GM12878 (cell line): ENCODE data around the gene TIMP2. TPM values are rescaled to one million over a fixed set of nuclear protein-coding genes. Genes with fewer than 3 reads are reported as not detected.

Source experiments
- ATAC-seq: fragments of 200-7000 bp; cut with Tn5 transposase; 3 replicates; pipeline ENCODE4 v1.9.1; 2020; ENCODE audit warnings: mild to moderate bottlenecking, moderate library complexity
- BruUV-seq: library from RNA; stranded (reverse); fragments of 400-500 nt; replicated peaks from 2 replicates; lab custom pipeline; 2021; lab: Mats Ljungman, UMichigan
- CTCF ChIA-PET: fragments of 300-600 bp; sonication (Branson Sonifier 250); formaldehyde crosslinking; extraction: SDS; loops from one replicate; lab custom pipeline; 2021; ENCODE audit warnings: inconsistent platforms; lab: Yijun Ruan, JAX
- POLR2A ChIA-PET: fragments of 350-600 bp; formaldehyde crosslinking; extraction: SDS; loops from one replicate; lab custom pipeline; 2021; ENCODE audit warnings: inconsistent platforms; lab: Charles Lee
- RAD21 ChIA-PET: fragments of 300-600 bp; sonication (Branson Sonifier 250); formaldehyde crosslinking; loops from one replicate; lab custom pipeline; 2023; ENCODE audit warnings: antibody characterized with exemption; ENCODE audit not compliant: unreplicated experiment; lab: Charles Lee
- SMC1A ChIA-PET: fragments of 300-600 bp; sonication (Branson Sonifier 250); formaldehyde crosslinking; loops from one replicate; lab custom pipeline; 2023; ENCODE audit not compliant: unreplicated experiment, uncharacterized antibody; lab: Charles Lee
- DNase-seq: peaks from one replicate; pipeline ENCODE4 v3.0.0-alpha.2; 2011; ENCODE audit warnings: low read depth, low spot score
- FAIRE-seq: peaks from 3 replicates; lab custom pipeline; 2011; peaks lifted over from hg19 to GRCh38; lab: Jason Lieb, UNC
- H2AFZ ChIP-seq: 2 replicates; pipeline ENCODE4 v1.6.0; 2011; ENCODE audit warnings: low read depth, low read length, control low read depth; ENCODE audit not compliant: control insufficient read depth
- H3K27ac ChIP-seq: 2 replicates; pipeline ENCODE4 v1.5.1; 2011; ENCODE audit warnings: control low read depth; ENCODE audit not compliant: control insufficient read depth, insufficient read depth
- H3K27me3 ChIP-seq, 2 experiments: replicated peaks in 1 of 2; 2 replicates each; pipeline versions ENCODE4 v1.6.0 to v1.6.1; 2011; ENCODE audit warnings: low read length in 1 of 2; ENCODE audit not compliant: control insufficient read depth in 2 of 2, insufficient read depth in 2 of 2
- H3K36me3 ChIP-seq, 2 experiments: 2 replicates each; pipeline ENCODE4 v1.5.1; 2011; ENCODE audit warnings: low read length in 1 of 2; ENCODE audit not compliant: control insufficient read depth in 2 of 2, insufficient read depth in 2 of 2
- H3K4me1 ChIP-seq: 2 replicates; pipeline ENCODE4 v1.6.1; 2011; ENCODE audit warnings: mild to moderate bottlenecking, low read length, moderate library complexity, mixed read lengths; ENCODE audit not compliant: control insufficient read depth, insufficient read depth
- H3K4me2 ChIP-seq: 2 replicates; pipeline ENCODE4 v1.6.0; 2011; ENCODE audit warnings: control low read depth; ENCODE audit not compliant: control insufficient read depth, insufficient read depth
- H3K4me3 ChIP-seq: fragments of 200-600 bp; sonication (generic); 2 replicates; pipeline ENCODE4 v1.5.1; 2016
- H3K79me2 ChIP-seq: 2 replicates; pipeline ENCODE4 v1.6.0; 2011; ENCODE audit warnings: low read length; ENCODE audit not compliant: control insufficient read depth, insufficient read depth
- H3K9ac ChIP-seq: 2 replicates; pipeline ENCODE4 v1.8.0; 2011; ENCODE audit warnings: low read length, control low read depth, mixed read lengths; ENCODE audit not compliant: control insufficient read depth, insufficient read depth
- H3K9me3 ChIP-seq: replicated peaks from 3 replicates; pipeline ENCODE4 v1.5.1; 2011; ENCODE audit warnings: mild to moderate bottlenecking, low read length; ENCODE audit not compliant: control insufficient read depth, insufficient read depth
- H4K20me1 ChIP-seq: 2 replicates; pipeline ENCODE4 v1.6.0; 2011; ENCODE audit not compliant: control insufficient read depth, insufficient read depth
- EED ChIP-seq: sonication (generic); IDR thresholded peaks from 2 replicates; pipeline ENCODE4 v1.6.1; 2016; ENCODE audit warnings: antibody characterized with exemption, low read depth
- ETV6 ChIP-seq, 2 experiments: fragments of 450-650 bp in 1 of 2; IDR thresholded peaks in 1 of 2; conservative IDR thresholded peaks in 1 of 2; 2 replicates each; pipeline ENCODE4 v1.6.1; 2014; ENCODE audit warnings: antibody characterized with exemption in 1 of 2, borderline replicate concordance in 1 of 2, low read depth in 1 of 2, mild to moderate bottlenecking in 1 of 2, moderate library complexity in 1 of 2
- HDAC6 ChIP-seq: fragments of 200-600 bp; sonication (generic); IDR thresholded peaks from one replicate; pipeline ENCODE4 v1.8.0; 2017; ENCODE audit warnings: antibody characterized with exemption; ENCODE audit not compliant: unreplicated experiment
- HDGF ChIP-seq: fragments of 450-650 bp; IDR thresholded peaks from 2 replicates; pipeline ENCODE4 v1.6.1; 2016; ENCODE audit warnings: antibody characterized with exemption
- MTA2 ChIP-seq: fragments of 450-650 bp; IDR thresholded peaks from 2 replicates; pipeline ENCODE4 v1.6.1; 2016; ENCODE audit warnings: low read depth, mild to moderate bottlenecking, moderate library complexity
- NFYA ChIP-seq: IDR thresholded peaks from 2 replicates; pipeline ENCODE4 v1.6.1; 2011; ENCODE audit warnings: low read depth, mild to moderate bottlenecking, low read length, improper control_type of control experiment, borderline replicate concordance
- PAX5 ChIP-seq: IDR thresholded peaks from 2 replicates; pipeline ENCODE4 v1.6.1; 2011; ENCODE audit warnings: low read depth, low read length, borderline replicate concordance
- PAX8 ChIP-seq: fragments of 450-650 bp; IDR thresholded peaks from 2 replicates; pipeline ENCODE4 v1.6.1; 2017; ENCODE audit warnings: mild to moderate bottlenecking, moderate library complexity
- PML ChIP-seq: IDR thresholded peaks from 2 replicates; pipeline ENCODE4 v1.6.1; 2012; ENCODE audit warnings: low read length, inconsistent platforms
- RFX5 ChIP-seq: IDR thresholded peaks from 2 replicates; pipeline ENCODE4 v1.6.1; 2011; ENCODE audit warnings: low read depth, low read length, improper control_type of control experiment
- SMAD1 ChIP-seq: fragments of 450-650 bp; IDR thresholded peaks from 2 replicates; pipeline ENCODE4 v1.6.1; 2018; ENCODE audit warnings: mild to moderate bottlenecking, low read depth; ENCODE audit not compliant: partially characterized antibody
- SUPT20H ChIP-seq: IDR thresholded peaks from 2 replicates; pipeline ENCODE4 v1.6.1; 2011; ENCODE audit warnings: low read depth, mild to moderate bottlenecking, low read length, moderate library complexity, borderline replicate concordance; ENCODE audit not compliant: control insufficient read depth
- YBX1 ChIP-seq: fragments of 450-650 bp; IDR thresholded peaks from 2 replicates; pipeline ENCODE4 v1.6.1; 2016; ENCODE audit warnings: antibody characterized with exemption
- ZNF384 ChIP-seq: IDR thresholded peaks from 2 replicates; pipeline ENCODE4 v1.6.1; 2012; ENCODE audit warnings: low read depth, mild to moderate bottlenecking, low read length, improper control_type of control experiment, borderline replicate concordance
- WGBS: methylation state at CpG from one replicate; pipeline ENCODE4 v1.1.6; 2016; ENCODE audit warnings: low lambda C conversion rate; ENCODE audit not compliant: insufficient replicate concordance, insufficient coverage; ENCODE audit errors: missing lambda C conversion rate; 5-methylcytosine and 5-hydroxymethylcytosine counted together
- in situ Hi-C: fragments of 300-500 bp; cut with MboI; formaldehyde crosslinking; loops from 9 replicates; pipeline ENCODE4 v1.14.3; 2018; ENCODE audit warnings: mixed read lengths
- intact Hi-C: fragments of 100-400 bp; cut with micrococcal nuclease; formaldehyde crosslinking; loops from one replicate; pipeline ENCODE4 v1.14.2; 2022; ENCODE audit not compliant: unreplicated experiment
- polyA plus RNA-seq, 11 experiments: library from polyadenylated mRNA; depleted of rRNA in 4 of 11; unstranded in 6 of 11; stranded (reverse) in 5 of 11; fragments of >200 nt; fragmentation: Nextera tagmentation in 4 of 11; fragmentation: Illumina TruSeq in 1 of 11; extraction: Ambion mirVana in 4 of 11; extraction: Trizol in 1 of 11; gene quantifications; 1 replicate in 1 of 11; 2 replicates in 10 of 11; pipeline versions ENCODE4 v1.2.1 to v1.2.3, GENCODE V29; 2011 to 2016; ENCODE audit warnings: inconsistent platforms in 2 of 11, missing spikeins in 2 of 11, low read depth in 1 of 11
- total RNA-seq, 4 experiments: library from RNA; depleted of rRNA in 3 of 4; stranded (reverse); fragments of >200 nt in 3 of 4; fragmentation: Illumina TruSeq in 1 of 4; extraction: Trizol in 1 of 4; gene quantifications; 2 replicates each; pipeline versions ENCODE4 v1.2.1 to v1.2.3, GENCODE V29; 2013 to 2021

The TIMP2 gene
- total and polyA plus RNA-seq, 10 of the 15 experiments (the other 5 are each of a cell fraction or from before 2014, with no cell fraction given) = 0.03 to 0.41 (median 0.04) TPM; not detected in 7

DNA sequence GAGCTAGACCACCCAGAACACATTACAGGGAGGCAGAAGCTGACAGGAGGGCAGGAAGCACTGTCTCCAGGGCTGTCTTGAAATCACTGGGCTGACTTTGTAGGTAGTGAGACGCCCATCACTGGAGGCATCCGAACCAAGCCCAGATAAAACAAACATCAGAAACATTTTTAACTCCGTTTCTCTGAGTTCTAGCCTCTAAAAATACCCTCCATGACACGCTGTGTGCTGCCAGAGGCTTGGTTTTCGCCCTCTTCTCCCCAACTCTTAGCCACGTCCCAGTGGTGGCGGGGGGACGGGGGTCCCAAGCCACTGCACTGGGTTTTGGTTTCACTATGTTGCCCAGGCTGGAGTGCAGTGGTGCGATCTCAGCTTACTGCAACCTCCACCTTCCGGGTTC lies 23.4 kb downstream of the TIMP2 start:
- H3K79me2 ChIP-seq = no peaks in the 10 kb centered on the region
- WGBS = 21% methylated on average over 10 of the region's 10 CpGs
- no peaks in the 10 kb centered on the region for H3K36me3 ChIP-seq
- H3K9ac ChIP-seq = no peak overlapping the region
- no peak for FAIRE-seq
- H3K9me3 ChIP-seq = no peaks in the 10 kb centered on the region
- no TSS peak for BruUV-seq
- TF ChIP-seq ZNF384 (no peak), HDAC6 (no peak), PAX8 (no peak), HDGF (no peak), RFX5 (no peak), NFYA (no peak), SUPT20H (no peak), ETV6 (conservative IDR thresholded peaks at IDR 0.05 in 1 of 2, IDR thresholded peaks at IDR 0.05 in 1 of 2; ENCODE audit: borderline replicate concordance in 1 of 2, low read depth in 1 of 2) (no peak), PML (no peak), YBX1 (no peak), MTA2 (no peak), EED (no peak), SMAD1 (no peak), PAX5 (no peak)
- TF ChIP-seq, all 136 proteins: peak for 0
- Histone ChIP-seq H3K4me3 (no peak overlapping the region), H3K27ac (no peak overlapping the region), H4K20me1 (no peaks in the 10 kb centered on the region), H3K4me1 (no peaks in the 10 kb centered on the region), H3K4me2 (no peak overlapping the region), H2AFZ (no peak overlapping the region), H3K27me3 (0 out of 4 replicates have a peak, but pooled peaks cover 0 to 2% of the 10 kb centered on the region in 2 experiments)
- POLR2A ChIA-PET = no interaction called here
- in situ Hi-C loops (no loop called here), intact Hi-C loops (no loop called here)
- SMC1A ChIA-PET = no interaction called here
- RAD21 ChIA-PET = no interaction called here
- ATAC-seq (no peak), DNase-seq (no peak)
- CTCF ChIA-PET = interaction anchor here (0.6 kb wide), 1 partner anchor 1337 kb away, joined by 3 read pairs; no protein-coding TSS in a partner anchor
